ENCODE results near the gene AGBL5.

Gene AGBL5

GRCh38 chr2:27057184-27057583, 5.7 kb downstream of the AGBL5 start:
- TF ChIP-seq CTCF (conservative IDR thresholded peaks at IDR 0.05) (no peak), ZFX (IDR thresholded peaks at IDR 0.05) (no peak)
- H3K27ac ChIP-seq, result no peak overlapping the region

GRCh38 chr2:27058210-27058609, 6.7 kb downstream of the AGBL5 start:
- TF ChIP-seq ZFX (IDR thresholded peaks at IDR 0.05) (no peak), CTCF (conservative IDR thresholded peaks at IDR 0.05) (no peak)
- no peak overlapping the region for H3K27ac ChIP-seq

- TF ChIP-seq ZFX (IDR thresholded peaks at IDR 0.05), result no peak
- TF ChIP-seq CTCF (conservative IDR thresholded peaks at IDR 0.05), result no peak
These were observed 7.8 kb downstream of the AGBL5 start for GRCh38 chr2:27059141-27059820.

GRCh38 chr2:27060323-27060722, 8.9 kb downstream of the AGBL5 start:
- TF ChIP-seq ZFX (IDR thresholded peaks at IDR 0.05), result no peak
- no peak for TF ChIP-seq CTCF (conservative IDR thresholded peaks at IDR 0.05)
- no peak overlapping the region for H3K27ac ChIP-seq

More at GRCh38 chr2:27059141-27059820, 7.8 kb downstream of the AGBL5 start:
- H3K27ac ChIP-seq, result no peak overlapping the region

GRCh38 chr2:27065128-27065527, 13.7 kb downstream of the AGBL5 start:
- no peak for TF ChIP-seq ZFX (IDR thresholded peaks at IDR 0.05)
- no peak for TF ChIP-seq CTCF (conservative IDR thresholded peaks at IDR 0.05)
- H3K27ac ChIP-seq, result no peak overlapping the region

- TF ChIP-seq ZFX (IDR thresholded peaks at IDR 0.05) (no peak), CTCF (conservative IDR thresholded peaks at IDR 0.05) (no peak)
- no peak overlapping the region for H3K27ac ChIP-seq
These were observed 15.9 kb downstream of the AGBL5 start for GRCh38 chr2:27067385-27067784.

GRCh38 chr2:27069436-27069835, 18.0 kb downstream of the AGBL5 start:
- no peak overlapping the region for H3K27ac ChIP-seq
- TF ChIP-seq ZFX (IDR thresholded peaks at IDR 0.05), result no peak
- no peak for TF ChIP-seq CTCF (conservative IDR thresholded peaks at IDR 0.05)

All from C4-2B (cell line).